Measurements from ENCODE around the gene DOCK2. TPM values are rescaled to one million over a fixed set of nuclear protein-coding genes. Genes with fewer than 3 reads are reported as not detected.

Gene DOCK2
- total RNA-seq, 1 donor from 2014 or later = 214 TPM

GRCh38 chr5:169626779-169627178 lies 10.3 kb upstream of the DOCK2 start:
- H3K9me3 Mint-ChIP-seq = peaks cover 17% of the 10 kb centered on the region

GRCh38 chr5:169627551-169627950 lies 9.5 kb upstream of the DOCK2 start:
- no peak overlapping the region for H3K27ac Mint-ChIP-seq
- H3K36me3 Mint-ChIP-seq (ENCODE audit: low read depth) = peaks cover 3% of the 10 kb centered on the region
- DNase-seq (ENCODE audit: low spot score) = no peak
- intact Hi-C loops (cut with micrococcal nuclease) = no loop called here
- peaks cover 17% of the 10 kb centered on the region for H3K9me3 Mint-ChIP-seq
- H3K4me3 Mint-ChIP-seq = no peak overlapping the region
- peaks cover 26% of the 10 kb centered on the region for H3K27me3 Mint-ChIP-seq (ENCODE audit: insufficient read depth)
- peaks cover 15% of the 10 kb centered on the region for H3K4me1 Mint-ChIP-seq (ENCODE audit: low read depth)

More at GRCh38 chr5:169626779-169627178, 10.3 kb upstream of the DOCK2 start:
- intact Hi-C loops (cut with micrococcal nuclease) = no loop called here
- Mint-ChIP-seq H3K27ac (no peak overlapping the region), H3K4me3 (no peak overlapping the region), H3K36me3 (ENCODE audit: low read depth) (peaks cover 3% of the 10 kb centered on the region), H3K4me1 (ENCODE audit: low read depth) (peaks cover 15% of the 10 kb centered on the region), H3K27me3 (ENCODE audit: insufficient read depth) (peaks cover 27% of the 10 kb centered on the region)
- DNase-seq (ENCODE audit: low spot score) = no peak

GRCh38 chr5:169628892-169629291 lies 8.2 kb upstream of the DOCK2 start:
- H3K4me3 Mint-ChIP-seq = no peak overlapping the region
- H3K27ac Mint-ChIP-seq = no peak overlapping the region
- peaks cover 10% of the 10 kb centered on the region for H3K9me3 Mint-ChIP-seq
- no peaks in the 10 kb centered on the region for H3K36me3 Mint-ChIP-seq (ENCODE audit: low read depth)
- H3K27me3 Mint-ChIP-seq (ENCODE audit: insufficient read depth) = peaks cover 18% of the 10 kb centered on the region
- peaks cover 13% of the 10 kb centered on the region for H3K4me1 Mint-ChIP-seq (ENCODE audit: low read depth)
- no peak for DNase-seq (ENCODE audit: low spot score)
- intact Hi-C loops (cut with micrococcal nuclease) = loop anchor here (1.0 kb wide), 1 partner anchor 8 kb away; the partner anchor contains the start of gene DOCK2

- Mint-ChIP-seq H3K9me3 (peaks cover 6% of the 10 kb centered on the region), H3K36me3 (ENCODE audit: low read depth) (no peaks in the 10 kb centered on the region), H3K27ac (peak overlapping the region; percentile 12), H3K27me3 (ENCODE audit: insufficient read depth) (peaks cover 13% of the 10 kb centered on the region), H3K4me1 (ENCODE audit: low read depth) (peaks cover 11% of the 10 kb centered on the region), H3K4me3 (no peak overlapping the region)
- intact Hi-C loops (cut with micrococcal nuclease) = loop anchor here (1.0 kb wide), 1 partner anchor 7 kb away; the partner anchor contains the start of gene DOCK2
- no peak for DNase-seq (ENCODE audit: low spot score)
Observed at GRCh38 chr5:169629847-169630548, 7.1 kb upstream of the DOCK2 start.

- Mint-ChIP-seq H3K4me3 (no peak overlapping the region), H3K9me3 (no peaks in the 10 kb centered on the region), H3K27ac (no peak overlapping the region), H3K4me1 (ENCODE audit: low read depth) (peaks cover 17% of the 10 kb centered on the region), H3K36me3 (ENCODE audit: low read depth) (no peaks in the 10 kb centered on the region), H3K27me3 (ENCODE audit: insufficient read depth) (peaks cover 5% of the 10 kb centered on the region)
- intact Hi-C loops (cut with micrococcal nuclease) = no loop called here
- no peak for DNase-seq (ENCODE audit: low spot score)
Observed at GRCh38 chr5:169631360-169631759, 5.7 kb upstream of the DOCK2 start.

- Mint-ChIP-seq H3K36me3 (ENCODE audit: low read depth) (peaks cover 2% of the 10 kb centered on the region), H3K27me3 (ENCODE audit: insufficient read depth) (peaks cover 5% of the 10 kb centered on the region), H3K27ac (no peak overlapping the region), H3K9me3 (no peaks in the 10 kb centered on the region), H3K4me1 (ENCODE audit: low read depth) (peaks cover 28% of the 10 kb centered on the region), H3K4me3 (no peak overlapping the region)
- DNase-seq (ENCODE audit: low spot score) = no peak
- intact Hi-C loops (cut with micrococcal nuclease) = no loop called here
Observed at GRCh38 chr5:169632946-169633345, 4.1 kb upstream of the DOCK2 start.

GRCh38 chr5:169634606-169635005 lies 2.5 kb upstream of the DOCK2 start:
- DNase-seq (ENCODE audit: low spot score) = no peak
- Mint-ChIP-seq H3K27me3 (ENCODE audit: insufficient read depth) (peaks cover 5% of the 10 kb centered on the region), H3K36me3 (ENCODE audit: low read depth) (peaks cover 17% of the 10 kb centered on the region), H3K4me3 (no peak overlapping the region), H3K4me1 (ENCODE audit: low read depth) (peaks cover 41% of the 10 kb centered on the region), H3K27ac (no peak overlapping the region), H3K9me3 (peaks cover 8% of the 10 kb centered on the region)
- intact Hi-C loops (cut with micrococcal nuclease) = loop anchor here (5.0 kb wide), 2 partner anchors 173 to 1057 kb away; partner anchors contain the start of gene PANK3

GRCh38 chr5:169635936-169636335 lies 1.1 kb upstream of the DOCK2 start:
- Mint-ChIP-seq H3K27me3 (ENCODE audit: insufficient read depth) (peaks cover 2% of the 10 kb centered on the region), H3K27ac (peak overlapping the region; percentile 77), H3K36me3 (ENCODE audit: low read depth) (peaks cover 27% of the 10 kb centered on the region), H3K9me3 (peaks cover 9% of the 10 kb centered on the region), H3K4me1 (ENCODE audit: low read depth) (peaks cover 45% of the 10 kb centered on the region), H3K4me3 (peak overlapping the region; percentile 86)
- intact Hi-C loops (cut with micrococcal nuclease) = loop anchor here (5.0 kb wide), 2 partner anchors 171 to 1059 kb away; partner anchors contain the start of gene PANK3
- DNase-seq (ENCODE audit: low spot score) = no peak

- peaks cover 9% of the 10 kb centered on the region for H3K9me3 Mint-ChIP-seq
- peaks cover 34% of the 10 kb centered on the region for H3K36me3 Mint-ChIP-seq (ENCODE audit: low read depth)
- intact Hi-C loops (cut with micrococcal nuclease) = loop anchor here (1.0 to 5.0 kb wide), 5 partner anchors 7 to 1059 kb away; partner anchors contain the start of genes PANK3 and SPDL1
- peak overlapping the region; percentile 92 for H3K27ac Mint-ChIP-seq
- DNase-seq (ENCODE audit: low spot score) = no peak
- peak overlapping the region; percentile 86 for H3K4me3 Mint-ChIP-seq
- H3K4me1 Mint-ChIP-seq (ENCODE audit: low read depth) = peaks cover 52% of the 10 kb centered on the region
- H3K27me3 Mint-ChIP-seq (ENCODE audit: insufficient read depth) = peaks cover 2% of the 10 kb centered on the region
Observed at GRCh38 chr5:169636477-169637084, 494 bp upstream of the DOCK2 start.

GRCh38 chr5:169637549-169638121 lies 560 bp downstream of the DOCK2 start:
- peak overlapping the region; percentile 92 for H3K27ac Mint-ChIP-seq
- peaks cover 39% of the 10 kb centered on the region for H3K36me3 Mint-ChIP-seq (ENCODE audit: low read depth)
- H3K27me3 Mint-ChIP-seq (ENCODE audit: insufficient read depth) = no peaks in the 10 kb centered on the region
- peak; percentile 73 for DNase-seq (ENCODE audit: low spot score)
- H3K9me3 Mint-ChIP-seq = peaks cover 9% of the 10 kb centered on the region
- intact Hi-C loops (cut with micrococcal nuclease) = loop anchor here (1.0 to 5.0 kb wide), 7 partner anchors 8 to 1060 kb away; partner anchors contain the start of genes PANK3 and SPDL1
- H3K4me3 Mint-ChIP-seq = peak overlapping the region; percentile 86
- H3K4me1 Mint-ChIP-seq (ENCODE audit: low read depth) = peaks cover 60% of the 10 kb centered on the region

- Mint-ChIP-seq H3K27ac (no peak overlapping the region), H3K9me3 (peaks cover 9% of the 10 kb centered on the region), H3K27me3 (ENCODE audit: insufficient read depth) (no peaks in the 10 kb centered on the region), H3K36me3 (ENCODE audit: low read depth) (peaks cover 62% of the 10 kb centered on the region), H3K4me3 (no peak overlapping the region), H3K4me1 (ENCODE audit: low read depth) (peaks cover 86% of the 10 kb centered on the region)
- no peak for DNase-seq (ENCODE audit: low spot score)
- intact Hi-C loops (cut with micrococcal nuclease) = no loop called here
Observed at GRCh38 chr5:169641253-169641652, 4.2 kb downstream of the DOCK2 start.

- Mint-ChIP-seq H3K27ac (peak overlapping the region; percentile 78), H3K4me3 (no peak overlapping the region), H3K27me3 (ENCODE audit: insufficient read depth) (no peaks in the 10 kb centered on the region), H3K9me3 (no peaks in the 10 kb centered on the region), H3K36me3 (ENCODE audit: low read depth) (peaks cover 58% of the 10 kb centered on the region), H3K4me1 (ENCODE audit: low read depth) (peaks cover 92% of the 10 kb centered on the region)
- DNase-seq (ENCODE audit: low spot score) = no peak
- intact Hi-C loops (cut with micrococcal nuclease) = no loop called here
Observed at GRCh38 chr5:169646856-169647255, 9.8 kb downstream of the DOCK2 start.

GRCh38 chr5:169647566-169647965 lies 10.5 kb downstream of the DOCK2 start:
- no peak for DNase-seq (ENCODE audit: low spot score)
- Mint-ChIP-seq H3K36me3 (ENCODE audit: low read depth) (peaks cover 59% of the 10 kb centered on the region), H3K4me3 (peak overlapping the region; percentile 68)

More at GRCh38 chr5:169647566-169647965, 10.5 kb downstream of the DOCK2 start:
- intact Hi-C loops (cut with micrococcal nuclease) = no loop called here
- Mint-ChIP-seq H3K27me3 (ENCODE audit: insufficient read depth) (no peaks in the 10 kb centered on the region), H3K9me3 (no peaks in the 10 kb centered on the region), H3K27ac (peak overlapping the region; percentile 99), H3K4me1 (ENCODE audit: low read depth) (peaks cover 94% of the 10 kb centered on the region)
